ENCODE measurements around the gene GUCA2B. TPM values are rescaled to one million over a fixed set of nuclear protein-coding genes. Genes with fewer than 3 reads are reported as not detected.

GUCA2B gene
- polyA plus RNA-seq (2013, experiment 1 of 2), result not detected
- polyA plus RNA-seq (2013, experiment 2 of 2), result not detected

- Histone ChIP-seq H3K9ac (ENCODE audit: low read depth, low read length) (no peak within 1 kb of the TSS), H3K4me1 (ENCODE audit: insufficient read depth, low read length) (no peaks in the 10 kb centered on the region), H3K36me3 (ENCODE audit: insufficient read depth, low read length) (no peaks in the 10 kb centered on the region), H3K27ac (ENCODE audit: low read depth, low read length) (no peak within 1 kb of the TSS), H3K27me3 (ENCODE audit: insufficient read depth, low read length) (no peaks in the 10 kb centered on the region), H3K9me3 (ENCODE audit: insufficient read depth, low read depth, low read length) (no peaks in the 10 kb centered on the region), H3K4me3 (ENCODE audit: low read length) (no peak within 1 kb of the TSS)
- WGBS, result 93% methylated on average over 11 of the region's 12 CpGs
Measured at GRCh38 chr1:42152907-42153600, at the start of gene GUCA2B. Gene GUCA2B, plus strand, starts transcription at chr1:42153410. Its CDS starts 41 bp downstream, at chr1:42153451.

DNA sequence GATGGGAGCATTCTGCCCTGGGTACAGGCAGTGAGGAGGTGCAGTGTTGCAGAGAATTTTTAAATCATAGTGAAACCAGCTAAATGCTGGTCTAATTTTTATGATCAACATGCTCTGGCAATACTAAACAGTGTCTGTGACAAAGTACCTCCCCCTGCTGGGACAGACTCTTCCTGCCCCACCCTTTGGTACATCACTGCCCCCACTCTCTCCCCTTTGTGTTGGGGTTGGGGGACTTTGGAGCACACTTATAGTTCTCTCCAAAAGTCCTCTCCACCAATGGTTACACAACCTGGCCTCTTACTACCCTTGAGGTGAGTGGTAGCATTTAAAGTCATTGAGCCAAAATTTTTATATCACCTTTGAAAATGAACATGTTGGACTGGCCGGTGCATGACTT, 48.2 kb upstream of the GUCA2B start:
- Histone ChIP-seq H3K27ac (ENCODE audit: low read depth, low read length) (no peak overlapping the region), H3K27me3 (ENCODE audit: insufficient read depth, low read length) (peaks cover 2% of the 10 kb centered on the region; the same call in 1 of the 2 replicates)
- WGBS, result 91% methylated on average over 1 of the region's 1 CpG

GRCh38 chr1:42108309-42108708, 44.9 kb upstream of the GUCA2B start:
- 94% methylated on average over 7 of the region's 7 CpGs for WGBS
- no peaks in the 10 kb centered on the region for H3K36me3 ChIP-seq (ENCODE audit: insufficient read depth, low read length)
- no peak overlapping the region for H3K9ac ChIP-seq (ENCODE audit: low read depth, low read length)
- H3K4me3 ChIP-seq (ENCODE audit: low read length), result no peak overlapping the region
- H3K4me1 ChIP-seq (ENCODE audit: insufficient read depth, low read length), result no peaks in the 10 kb centered on the region
- peaks cover 2% of the 10 kb centered on the region; the same call in 1 of the 2 replicates for H3K27me3 ChIP-seq (ENCODE audit: insufficient read depth, low read length)
- no peak overlapping the region for H3K27ac ChIP-seq (ENCODE audit: low read depth, low read length)
- no peaks in the 10 kb centered on the region for H3K9me3 ChIP-seq (ENCODE audit: insufficient read depth, low read depth, low read length)

More for the DNA sequence above, 48.2 kb upstream of the GUCA2B start:
- no peak overlapping the region for H3K4me3 ChIP-seq (ENCODE audit: low read length)
- H3K9ac ChIP-seq (ENCODE audit: low read depth, low read length), result no peak overlapping the region
- no peaks in the 10 kb centered on the region for H3K4me1 ChIP-seq (ENCODE audit: insufficient read depth, low read length)
- no peaks in the 10 kb centered on the region for H3K36me3 ChIP-seq (ENCODE audit: insufficient read depth, low read length)
- no peaks in the 10 kb centered on the region for H3K9me3 ChIP-seq (ENCODE audit: insufficient read depth, low read depth, low read length)

- no peak overlapping the region for H3K27ac ChIP-seq (ENCODE audit: low read depth, low read length)
- H3K9me3 ChIP-seq (ENCODE audit: insufficient read depth, low read depth, low read length), result no peaks in the 10 kb centered on the region
- H3K9ac ChIP-seq (ENCODE audit: low read depth, low read length), result no peak overlapping the region
- H3K4me1 ChIP-seq (ENCODE audit: insufficient read depth, low read length), result no peaks in the 10 kb centered on the region
- WGBS, result 84% methylated on average over 2 of the region's 3 CpGs
- no peak overlapping the region for H3K4me3 ChIP-seq (ENCODE audit: low read length)
- H3K36me3 ChIP-seq (ENCODE audit: insufficient read depth, low read length), result no peaks in the 10 kb centered on the region
- peaks cover 2% of the 10 kb centered on the region; the same call in 1 of the 2 replicates for H3K27me3 ChIP-seq (ENCODE audit: insufficient read depth, low read length)
Measured at GRCh38 chr1:42109600-42109999, 43.6 kb upstream of the GUCA2B start.

DNA sequence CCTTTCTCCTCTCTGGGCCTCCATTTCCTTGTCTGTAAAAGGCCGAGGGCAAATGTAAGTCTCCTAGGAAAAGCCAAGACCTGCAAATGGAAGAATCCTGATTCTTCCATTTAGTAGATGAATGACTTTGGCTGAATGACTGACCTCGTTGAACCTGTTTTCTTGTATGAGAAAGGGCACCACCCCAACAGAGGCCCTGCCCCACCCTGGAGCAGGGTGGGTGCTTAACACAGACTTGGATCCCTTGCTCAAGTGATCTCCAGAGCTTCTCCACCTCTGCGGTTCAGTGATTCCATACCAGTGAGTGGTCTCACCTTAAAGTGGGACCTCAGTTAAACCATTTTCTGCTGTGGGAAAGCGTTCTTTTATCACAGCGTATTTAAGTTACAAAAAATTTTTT, 39.0 kb upstream of the GUCA2B start:
- 91% methylated on average over 5 of the region's 5 CpGs for WGBS
- H3K4me1 ChIP-seq (ENCODE audit: insufficient read depth, low read length), result no peaks in the 10 kb centered on the region
- H3K27ac ChIP-seq (ENCODE audit: low read depth, low read length), result no peak overlapping the region
- no peaks in the 10 kb centered on the region for H3K36me3 ChIP-seq (ENCODE audit: insufficient read depth, low read length)
- H3K9me3 ChIP-seq (ENCODE audit: insufficient read depth, low read depth, low read length), result no peaks in the 10 kb centered on the region
- H3K9ac ChIP-seq (ENCODE audit: low read depth, low read length), result no peak overlapping the region
- H3K27me3 ChIP-seq (ENCODE audit: insufficient read depth, low read length), result no peaks in the 10 kb centered on the region
- H3K4me3 ChIP-seq (ENCODE audit: low read length), result no peak overlapping the region

- Histone ChIP-seq H3K9me3 (ENCODE audit: insufficient read depth, low read depth, low read length) (no peaks in the 10 kb centered on the region), H3K27me3 (ENCODE audit: insufficient read depth, low read length) (no peaks in the 10 kb centered on the region), H3K4me1 (ENCODE audit: insufficient read depth, low read length) (no peaks in the 10 kb centered on the region), H3K27ac (ENCODE audit: low read depth, low read length) (no peak overlapping the region), H3K4me3 (ENCODE audit: low read length) (no peak overlapping the region), H3K9ac (ENCODE audit: low read depth, low read length) (no peak overlapping the region), H3K36me3 (ENCODE audit: insufficient read depth, low read length) (no peaks in the 10 kb centered on the region)
- WGBS, result 83% methylated on average over 5 of the region's 5 CpGs
Measured at GRCh38 chr1:42117214-42117613, 36.0 kb upstream of the GUCA2B start.

GRCh38 chr1:42118125-42118524, 35.1 kb upstream of the GUCA2B start:
- H3K4me1 ChIP-seq (ENCODE audit: insufficient read depth, low read length), result no peaks in the 10 kb centered on the region
- H3K9me3 ChIP-seq (ENCODE audit: insufficient read depth, low read depth, low read length), result 0 out of 2 replicates have a peak, but pooled peaks cover 1% of the 10 kb centered on the region
- no peak overlapping the region for H3K9ac ChIP-seq (ENCODE audit: low read depth, low read length)
- WGBS, result 100% methylated on average over 1 of the region's 1 CpG
- no peak overlapping the region for H3K27ac ChIP-seq (ENCODE audit: low read depth, low read length)
- H3K27me3 ChIP-seq (ENCODE audit: insufficient read depth, low read length), result no peaks in the 10 kb centered on the region
- no peaks in the 10 kb centered on the region for H3K36me3 ChIP-seq (ENCODE audit: insufficient read depth, low read length)
- no peak overlapping the region for H3K4me3 ChIP-seq (ENCODE audit: low read length)

DNA sequence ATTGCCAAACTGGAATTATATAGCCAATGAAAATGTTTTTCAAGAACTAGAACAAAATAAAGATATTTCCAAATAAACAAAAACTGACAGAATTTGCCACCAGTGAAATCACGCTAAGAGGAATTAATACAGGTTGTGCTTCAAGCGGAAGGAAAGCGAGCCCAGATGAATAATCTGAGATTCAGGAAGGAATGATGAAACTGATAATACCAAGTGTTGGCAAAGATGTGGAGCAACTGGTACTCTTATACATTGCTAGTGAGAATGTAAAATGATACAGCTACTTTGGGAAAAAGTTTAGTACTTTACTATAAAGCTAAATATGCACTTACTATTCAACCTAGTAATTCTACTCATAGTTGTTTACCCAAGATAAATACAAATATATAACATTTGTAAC, 30.8 kb upstream of the GUCA2B start:
- 97% methylated on average over 3 of the region's 3 CpGs for WGBS
- 0 out of 2 replicates have a peak, but pooled peaks cover 3% of the 10 kb centered on the region for H3K9me3 ChIP-seq (ENCODE audit: insufficient read depth, low read depth, low read length)
- no peaks in the 10 kb centered on the region for H3K36me3 ChIP-seq (ENCODE audit: insufficient read depth, low read length)
- H3K9ac ChIP-seq (ENCODE audit: low read depth, low read length), result no peak overlapping the region
- no peak overlapping the region for H3K4me3 ChIP-seq (ENCODE audit: low read length)
- H3K4me1 ChIP-seq (ENCODE audit: insufficient read depth, low read length), result no peaks in the 10 kb centered on the region
- H3K27ac ChIP-seq (ENCODE audit: low read depth, low read length), result no peak overlapping the region
- no peaks in the 10 kb centered on the region for H3K27me3 ChIP-seq (ENCODE audit: insufficient read depth, low read length)

GRCh38 chr1:42125552-42125951, 27.7 kb upstream of the GUCA2B start:
- H3K9me3 ChIP-seq (ENCODE audit: insufficient read depth, low read depth, low read length), result 0 out of 2 replicates have a peak, but pooled peaks cover 3% of the 10 kb centered on the region
- WGBS, result 98% methylated on average over 1 of the region's 1 CpG
- H3K4me3 ChIP-seq (ENCODE audit: low read length), result no peak overlapping the region
- H3K36me3 ChIP-seq (ENCODE audit: insufficient read depth, low read length), result no peaks in the 10 kb centered on the region
- no peak overlapping the region for H3K9ac ChIP-seq (ENCODE audit: low read depth, low read length)
- H3K27ac ChIP-seq (ENCODE audit: low read depth, low read length), result no peak overlapping the region
- H3K4me1 ChIP-seq (ENCODE audit: insufficient read depth, low read length), result no peaks in the 10 kb centered on the region
- H3K27me3 ChIP-seq (ENCODE audit: insufficient read depth, low read length), result no peaks in the 10 kb centered on the region

DNA sequence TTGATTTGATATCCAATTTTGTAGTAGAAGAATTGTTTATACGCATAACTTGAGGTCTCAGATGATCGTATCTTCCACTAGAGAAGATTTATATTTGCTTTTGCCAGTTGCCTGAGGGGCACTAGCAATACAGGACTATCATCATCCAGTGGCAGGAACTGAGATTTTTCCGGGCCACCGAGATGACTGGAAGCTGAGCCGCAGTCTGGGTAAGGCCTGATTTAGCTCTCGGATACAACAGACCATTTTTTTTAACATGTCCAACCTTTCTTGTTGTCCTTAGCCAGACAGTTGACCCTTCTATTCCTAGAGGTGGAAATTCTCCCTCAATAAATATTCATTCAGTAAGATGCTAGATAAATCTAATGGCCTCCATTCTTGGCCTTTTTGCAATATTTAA, 25.4 kb upstream of the GUCA2B start:
- Histone ChIP-seq H3K27me3 (ENCODE audit: insufficient read depth, low read length) (no peaks in the 10 kb centered on the region), H3K9ac (ENCODE audit: low read depth, low read length) (no peak overlapping the region), H3K9me3 (ENCODE audit: insufficient read depth, low read depth, low read length) (0 out of 2 replicates have a peak, but pooled peaks cover 3% of the 10 kb centered on the region), H3K4me3 (ENCODE audit: low read length) (no peak overlapping the region), H3K27ac (ENCODE audit: low read depth, low read length) (no peak overlapping the region), H3K36me3 (ENCODE audit: insufficient read depth, low read length) (no peaks in the 10 kb centered on the region), H3K4me1 (ENCODE audit: insufficient read depth, low read length) (no peaks in the 10 kb centered on the region)
- WGBS, result 96% methylated on average over 6 of the region's 6 CpGs

DNA sequence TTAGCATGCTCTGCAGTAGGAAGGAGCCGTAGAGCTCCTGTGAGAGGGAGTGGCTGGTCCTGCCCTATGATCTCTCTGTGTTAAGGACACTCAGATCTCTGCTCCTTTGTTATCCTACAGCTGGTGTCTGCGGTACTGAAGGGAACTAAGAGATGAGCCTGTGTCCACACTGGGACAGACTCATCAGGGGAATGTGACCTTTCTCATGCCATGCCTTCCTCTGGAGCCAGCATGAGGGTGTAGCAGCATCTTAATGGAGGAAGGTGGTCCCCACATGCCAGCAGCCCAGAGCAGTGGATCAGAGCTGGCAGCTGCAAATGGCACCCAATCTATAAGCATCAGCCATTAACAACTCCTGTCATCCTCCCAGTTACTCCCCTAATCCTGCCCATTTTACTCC, 24.7 kb upstream of the GUCA2B start:
- 79% methylated on average over 2 of the region's 2 CpGs for WGBS
- Histone ChIP-seq H3K9me3 (ENCODE audit: insufficient read depth, low read depth, low read length) (no peaks in the 10 kb centered on the region), H3K4me3 (ENCODE audit: low read length) (no peak overlapping the region), H3K27me3 (ENCODE audit: insufficient read depth, low read length) (no peaks in the 10 kb centered on the region), H3K36me3 (ENCODE audit: insufficient read depth, low read length) (no peaks in the 10 kb centered on the region), H3K9ac (ENCODE audit: low read depth, low read length) (no peak overlapping the region), H3K4me1 (ENCODE audit: insufficient read depth, low read length) (no peaks in the 10 kb centered on the region), H3K27ac (ENCODE audit: low read depth, low read length) (no peak overlapping the region)
